Fibroblast of villous mesenchyme (primary cell): Measurements from ENCODE around the gene EP400. TPM values are rescaled to one million over a fixed set of nuclear protein-coding genes. Genes with fewer than 3 reads are reported as not detected.

Source experiments
- DNase-seq: peaks from one replicate; pipeline ENCODE4 v3.0.0-alpha.2; 2010; ENCODE audit warnings: low read depth
- H3K4me3 ChIP-seq: 2 replicates; pipeline ENCODE4 v1.5.1; 2011; ENCODE audit warnings: low read depth, mild to moderate bottlenecking, low read length
- CTCF ChIP-seq: IDR thresholded peaks from 2 replicates; pipeline ENCODE4 v1.5.1; 2012; ENCODE audit warnings: low read depth, mild to moderate bottlenecking, low read length; ENCODE audit not compliant: insufficient read depth
- total RNA-seq: library from RNA; depleted of rRNA; stranded (reverse); fragments of >200 nt; gene quantifications from 2 replicates; pipeline ENCODE4 v1.2.3, GENCODE V29; 2012

Gene EP400
- total RNA-seq, 1 donor, result 13.0 TPM

DNA sequence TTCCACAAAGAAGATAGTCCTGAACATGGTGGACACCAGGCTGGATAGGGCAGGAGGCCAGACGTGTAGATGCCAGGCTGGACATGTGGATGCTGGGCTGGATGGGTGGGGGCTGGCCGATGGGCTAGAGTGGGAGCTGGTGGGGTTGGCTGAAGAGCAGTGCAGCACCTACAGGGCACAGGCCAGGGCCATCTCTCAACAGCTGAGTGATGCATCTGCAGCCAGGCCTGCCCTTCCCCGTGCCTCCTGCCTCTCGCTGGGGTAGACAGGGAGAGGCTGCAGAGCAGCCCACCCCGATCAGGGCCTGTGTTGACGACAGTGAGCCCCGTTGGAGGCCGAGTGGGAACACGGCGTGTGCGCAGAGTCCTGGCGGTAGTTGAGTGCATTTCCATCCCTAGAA lies 39.3 kb downstream of the EP400 start:
- no peak for TF ChIP-seq CTCF

GRCh38 chr12:131990066-131990979 lies 40.6 kb downstream of the EP400 start:
- H3K4me3 ChIP-seq, result no peak overlapping the region
- TF ChIP-seq CTCF, result no peak
- DNase-seq, result no peak

More for the DNA sequence above, 39.3 kb downstream of the EP400 start:
- DNase-seq, result no peak
- no peak overlapping the region for H3K4me3 ChIP-seq

- DNase-seq, result no peak
- H3K4me3 ChIP-seq, result no peak overlapping the region
- TF ChIP-seq CTCF, result no peak
Observed at GRCh38 chr12:131990980-131991305, 41.2 kb downstream of the EP400 start.

DNA sequence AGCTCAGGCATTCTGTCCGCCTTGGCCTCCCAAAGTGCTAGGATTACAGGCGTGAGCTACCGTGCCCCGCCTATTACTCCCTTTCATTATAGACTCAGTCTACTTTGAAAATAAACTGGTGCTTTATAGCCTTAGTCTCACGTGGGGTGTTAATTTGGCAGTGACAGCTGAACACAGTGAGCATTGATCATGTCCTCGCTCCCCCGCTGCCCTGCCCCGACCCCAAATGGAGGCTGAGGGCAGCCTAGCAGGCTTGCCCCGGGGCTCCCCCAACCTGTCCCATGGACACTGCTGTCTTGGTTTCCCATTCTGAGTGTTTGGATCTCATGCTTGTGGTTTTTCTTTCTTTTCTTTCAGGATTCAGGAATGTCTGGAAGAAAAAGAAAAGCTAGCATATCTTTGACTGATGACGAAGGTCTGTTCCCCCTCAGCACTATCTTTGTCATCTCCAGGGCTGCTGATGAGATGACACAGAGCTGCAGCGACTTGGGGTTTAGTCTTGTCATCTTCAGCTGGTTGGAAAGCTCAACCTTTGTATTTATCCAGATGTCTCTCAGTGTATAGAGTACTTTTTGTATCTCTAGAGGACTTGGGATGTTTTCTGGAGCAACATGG lies 42.2 kb downstream of the EP400 start:
- DNase-seq, result no peak
- no peak for TF ChIP-seq CTCF
- H3K4me3 ChIP-seq, result no peak overlapping the region

GRCh38 chr12:131994589-131994988 lies 44.8 kb downstream of the EP400 start:
- TF ChIP-seq CTCF, result no peak
- no peak for DNase-seq
- no peak overlapping the region for H3K4me3 ChIP-seq

GRCh38 chr12:132000286-132000872 lies 50.6 kb downstream of the EP400 start:
- no peak for DNase-seq
- TF ChIP-seq CTCF, result no peak
- H3K4me3 ChIP-seq, result no peak overlapping the region
